HepG2 (cell line): Measurements from ENCODE around the gene DUS2. TPM values are rescaled to one million over a fixed set of nuclear protein-coding genes. Genes with fewer than 3 reads are reported as not detected.

Source experiments
- AGO1 ChIP-seq: fragments of 200-400 bp; formaldehyde crosslinking; IDR thresholded peaks from 2 replicates; pipeline ENCODE4 v1.6.1; 2017; ENCODE audit warnings: mild to moderate bottlenecking, low read depth, low read length, moderate library complexity; ENCODE audit not compliant: poor library complexity, severe bottlenecking
- AKAP8 ChIP-seq: sonication (generic); formaldehyde crosslinking; IDR thresholded peaks from 2 replicates; pipeline ENCODE4 v1.5.1; 2020; ENCODE audit warnings: mild to moderate bottlenecking, missing genetic modification reagents
- CENPT ChIP-seq: sonication (generic); formaldehyde crosslinking; IDR thresholded peaks from 2 replicates; pipeline ENCODE4 v1.8.0; 2022; ENCODE audit warnings: low read depth, mild to moderate bottlenecking, moderate library complexity, missing genetic modification reagents
- EP300 ChIP-seq, 3 experiments: sonication (generic) in 1 of 3; formaldehyde crosslinking in 1 of 3; IDR thresholded peaks; 2 replicates each; pipeline versions ENCODE4 v1.5.1 to v1.6.1; 2011 to 2020; ENCODE audit warnings: low read depth in 2 of 3, low read length in 2 of 3, borderline replicate concordance in 1 of 3, improper control_type of control experiment in 1 of 3, mild to moderate bottlenecking in 1 of 3, missing genetic modification reagents in 1 of 3, moderate library complexity in 1 of 3
- FOXJ3 ChIP-seq: sonication (generic); formaldehyde crosslinking; IDR thresholded peaks from 2 replicates; pipeline ENCODE4 v1.4.0; 2020; ENCODE audit warnings: missing genetic modification reagents, mild to moderate bottlenecking, borderline replicate concordance
- GLI4 ChIP-seq: sonication (generic); formaldehyde crosslinking; IDR thresholded peaks from 2 replicates; pipeline ENCODE4 v1.5.1; 2020; ENCODE audit warnings: missing genetic modification reagents, mild to moderate bottlenecking, moderate library complexity, borderline replicate concordance
- KLF13 ChIP-seq: sonication (generic); formaldehyde crosslinking; IDR thresholded peaks from 2 replicates; pipeline ENCODE4 v1.4.0; 2020; ENCODE audit warnings: mild to moderate bottlenecking, missing genetic modification reagents
- LCORL ChIP-seq, 2 experiments: fragments of 450-650 bp in 1 of 2; sonication (generic) in 1 of 2; formaldehyde crosslinking in 1 of 2; IDR thresholded peaks; 2 replicates each; pipeline versions ENCODE4 v1.5.0 to v1.6.1; 2017 to 2020; ENCODE audit warnings: antibody characterized with exemption in 1 of 2, missing genetic modification reagents in 1 of 2
- MXD4 ChIP-seq: IDR thresholded peaks from 2 replicates; pipeline ENCODE4 v1.6.1; 2016; ENCODE audit warnings: mild to moderate bottlenecking, missing biosample characterization, missing genetic modification reagents
- NPAS2 ChIP-seq: sonication (generic); formaldehyde crosslinking; IDR thresholded peaks from 2 replicates; pipeline ENCODE4 v1.8.0; 2022; ENCODE audit warnings: mild to moderate bottlenecking, missing genetic modification reagents, borderline replicate concordance
- PRPF4 ChIP-seq: fragments of 200-400 bp; formaldehyde crosslinking; IDR thresholded peaks from 2 replicates; pipeline ENCODE4 v1.6.1; 2016; ENCODE audit warnings: low read length, low read depth; ENCODE audit not compliant: poor library complexity, severe bottlenecking
- RAD21 ChIP-seq: fragments of 450-650 bp; formaldehyde crosslinking; IDR thresholded peaks from 2 replicates; pipeline ENCODE4 v1.5.0; 2020; ENCODE audit warnings: mild to moderate bottlenecking
- RFX1 ChIP-seq: fragments of 450-650 bp; IDR thresholded peaks from 2 replicates; pipeline ENCODE4 v1.6.1; 2017
- SP2 ChIP-seq: sonication (generic); formaldehyde crosslinking; IDR thresholded peaks from 2 replicates; pipeline ENCODE4 v1.5.1; 2020; ENCODE audit warnings: mild to moderate bottlenecking, missing genetic modification reagents
- TSC22D2 ChIP-seq: sonication (generic); formaldehyde crosslinking; IDR thresholded peaks from 2 replicates; pipeline ENCODE4 v1.5.1; 2020; ENCODE audit warnings: missing genetic modification reagents, mild to moderate bottlenecking, borderline replicate concordance
- ZNF121 ChIP-seq: sonication (generic); formaldehyde crosslinking; IDR thresholded peaks from 2 replicates; pipeline ENCODE4 v1.5.0; 2020; ENCODE audit warnings: mild to moderate bottlenecking, missing genetic modification reagents
- ZNF33B ChIP-seq: sonication (generic); formaldehyde crosslinking; IDR thresholded peaks from 2 replicates; pipeline ENCODE4 v1.5.1; 2020; ENCODE audit warnings: mild to moderate bottlenecking, missing genetic modification reagents
- ZNF558 ChIP-seq: sonication (generic); formaldehyde crosslinking; IDR thresholded peaks from 2 replicates; pipeline ENCODE4 v1.9.0; 2022; ENCODE audit warnings: mild to moderate bottlenecking, missing genetic modification reagents, borderline replicate concordance
- ZNF660 ChIP-seq: sonication (generic); formaldehyde crosslinking; IDR thresholded peaks from 2 replicates; pipeline ENCODE4 v1.5.1; 2020; ENCODE audit warnings: mild to moderate bottlenecking, low read depth, missing genetic modification reagents, borderline replicate concordance
- ZNF672 ChIP-seq: sonication (generic); formaldehyde crosslinking; IDR thresholded peaks from 2 replicates; pipeline ENCODE4 v1.8.1; 2022; ENCODE audit warnings: missing genetic modification reagents
- ZNF777 ChIP-seq: sonication (generic); formaldehyde crosslinking; IDR thresholded peaks from 2 replicates; pipeline ENCODE4 v1.4.0; 2020; ENCODE audit warnings: missing genetic modification reagents
- ZNF782 ChIP-seq: sonication (generic); formaldehyde crosslinking; IDR thresholded peaks from 2 replicates; pipeline ENCODE4 v1.4.0; 2020; ENCODE audit warnings: missing genetic modification reagents, mild to moderate bottlenecking, borderline replicate concordance
- polyA plus RNA-seq, 8 experiments: library from polyadenylated mRNA; depleted of rRNA in 3 of 8; stranded (reverse) in 7 of 8; unstranded in 1 of 8; fragments of >200 nt; fragmentation: Illumina TruSeq in 4 of 8; extraction: Trizol in 4 of 8; gene quantifications; 2 replicates each; pipeline versions ENCODE4 v1.2.1 to v1.2.3, GENCODE V29; 2011 to 2016; ENCODE audit warnings: low read depth in 4 of 8, missing spikeins in 1 of 8, mixed read lengths in 1 of 8; ENCODE audit not compliant: insufficient read depth in 1 of 8
- total RNA-seq, 5 experiments: library from RNA; depleted of rRNA; stranded (reverse); fragments of >200 nt; fragmentation: Illumina TruSeq; extraction: Trizol; gene quantifications; 2 replicates each; pipeline ENCODE4 v1.2.3, GENCODE V29; 2016; ENCODE audit warnings: low read depth in 1 of 5
- TF ChIP-seq, protein P1 (sequence below): sonication (generic); formaldehyde crosslinking; IDR thresholded peaks from 2 replicates; pipeline ENCODE4 v1.4.0; 2020; ENCODE audit warnings: mild to moderate bottlenecking, missing genetic modification reagents
- TF ChIP-seq, protein P2 (sequence below): sonication (generic); formaldehyde crosslinking; IDR thresholded peaks from 2 replicates; pipeline ENCODE4 v1.8.1; 2022; ENCODE audit warnings: low read depth, mild to moderate bottlenecking, missing genetic modification reagents

Gene DUS2
- total and polyA plus RNA-seq, 2 of the 13 experiments (the other 11 are each of a cell fraction or from before 2014, with no cell fraction given) = 17.8 to 25.1 TPM

DNA sequence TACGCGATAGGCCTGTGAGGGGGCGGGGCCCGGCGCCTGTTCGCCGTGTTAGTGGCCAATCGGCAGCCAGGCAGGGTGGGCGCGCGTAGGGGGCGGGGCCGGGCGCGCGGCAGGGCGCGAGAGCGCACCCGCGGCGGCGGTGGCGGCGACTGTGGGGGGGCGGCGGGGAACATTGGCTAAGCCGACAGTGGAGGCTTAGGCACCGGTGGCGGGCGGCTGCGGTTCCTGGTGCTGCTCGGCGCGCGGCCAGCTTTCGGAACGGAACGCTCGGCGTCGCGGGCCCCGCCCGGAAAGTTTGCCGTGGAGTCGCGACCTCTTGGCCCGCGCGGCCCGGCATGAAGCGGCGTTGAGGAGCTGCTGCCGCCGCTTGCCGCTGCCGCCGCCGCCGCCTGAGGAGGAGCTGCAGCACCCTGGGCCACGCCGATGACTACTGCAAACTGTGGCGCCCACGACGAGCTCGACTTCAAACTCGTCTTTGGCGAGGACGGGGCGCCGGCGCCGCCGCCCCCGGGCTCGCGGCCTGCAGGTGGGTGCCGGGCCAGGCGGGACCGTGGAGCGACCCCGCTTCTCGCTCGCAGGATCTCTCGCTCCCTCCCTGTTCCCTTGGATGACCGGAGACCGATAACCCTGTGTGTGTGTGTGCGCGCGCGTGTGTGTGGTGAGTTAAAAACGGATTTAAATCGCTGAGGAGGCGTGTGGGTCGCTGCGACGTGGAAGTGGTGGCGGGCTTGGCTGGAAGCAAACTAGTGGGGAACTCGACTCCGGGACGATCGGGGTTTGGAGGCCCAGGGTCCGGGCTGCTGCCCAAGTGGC lies 62.4 kb downstream of the DUS2 start, which contains the start of gene NFATC3 (continued):
- TF ChIP-seq ZNF672 (CRISPR knock-in tag) = peak; percentile 24; the same call in 1 of the 2 replicates
- peak; percentile 80 for TF ChIP-seq ZNF121 (CRISPR knock-in tag)
- no peak for TF ChIP-seq FOXJ3 (CRISPR knock-in tag)
- TF ChIP-seq EP300 (IDR thresholded peaks at IDR 0.05; ENCODE audit: low read depth in 2 of 2, low read length in 2 of 2) = peak in 1 of 2 experiments; percentile 6; a peak in 1 of 4 replicates
- TF ChIP-seq EP300 (CRISPR knock-in tag; IDR thresholded peaks at IDR 0.05; ENCODE audit: borderline replicate concordance) = no peak; the same call in 1 of the 2 replicates
- no peak for TF ChIP-seq NPAS2 (CRISPR knock-in tag)
- TF ChIP-seq TSC22D2 (CRISPR knock-in tag) = 0 out of 2 replicates have a peak, but pooled peaks have one; percentile 27
- TF ChIP-seq ZNF782 (CRISPR knock-in tag) = no peak
- no peak for TF ChIP-seq RFX1
- TF ChIP-seq ZNF558 = peak; percentile 84; the same call in 1 of the 2 replicates
- TF ChIP-seq, protein P1, sequence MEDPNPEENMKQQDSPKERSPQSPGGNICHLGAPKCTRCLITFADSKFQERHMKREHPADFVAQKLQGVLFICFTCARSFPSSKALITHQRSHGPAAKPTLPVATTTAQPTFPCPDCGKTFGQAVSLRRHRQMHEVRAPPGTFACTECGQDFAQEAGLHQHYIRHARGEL (CRISPR knock-in tag) = no peak
- no peak for TF ChIP-seq LCORL (IDR thresholded peaks at IDR 0.05)
- TF ChIP-seq LCORL (CRISPR knock-in tag; IDR thresholded peaks at IDR 0.05) = no peak
- no peak for TF ChIP-seq PRPF4
- no peak for TF ChIP-seq ZNF777 (CRISPR knock-in tag)
- no peak for TF ChIP-seq ZNF660
- TF ChIP-seq ZNF33B (CRISPR knock-in tag) = no peak
- peak; percentile 20; the same call in 1 of the 2 replicates for TF ChIP-seq SP2 (CRISPR knock-in tag)
- TF ChIP-seq MXD4 (CRISPR knock-in tag) = peak; percentile 62; the same call in 1 of the 2 replicates
- peak; percentile 53; the same call in 1 of the 2 replicates for TF ChIP-seq AKAP8 (CRISPR knock-in tag)
- TF ChIP-seq CENPT (CRISPR knock-in tag) = no peak
- TF ChIP-seq AGO1 = no peak
- peak; percentile 91; the same call in 1 of the 2 replicates for TF ChIP-seq GLI4
- TF ChIP-seq RAD21 (CRISPR knock-in tag) = peak; percentile 70
- TF ChIP-seq, protein P2, sequence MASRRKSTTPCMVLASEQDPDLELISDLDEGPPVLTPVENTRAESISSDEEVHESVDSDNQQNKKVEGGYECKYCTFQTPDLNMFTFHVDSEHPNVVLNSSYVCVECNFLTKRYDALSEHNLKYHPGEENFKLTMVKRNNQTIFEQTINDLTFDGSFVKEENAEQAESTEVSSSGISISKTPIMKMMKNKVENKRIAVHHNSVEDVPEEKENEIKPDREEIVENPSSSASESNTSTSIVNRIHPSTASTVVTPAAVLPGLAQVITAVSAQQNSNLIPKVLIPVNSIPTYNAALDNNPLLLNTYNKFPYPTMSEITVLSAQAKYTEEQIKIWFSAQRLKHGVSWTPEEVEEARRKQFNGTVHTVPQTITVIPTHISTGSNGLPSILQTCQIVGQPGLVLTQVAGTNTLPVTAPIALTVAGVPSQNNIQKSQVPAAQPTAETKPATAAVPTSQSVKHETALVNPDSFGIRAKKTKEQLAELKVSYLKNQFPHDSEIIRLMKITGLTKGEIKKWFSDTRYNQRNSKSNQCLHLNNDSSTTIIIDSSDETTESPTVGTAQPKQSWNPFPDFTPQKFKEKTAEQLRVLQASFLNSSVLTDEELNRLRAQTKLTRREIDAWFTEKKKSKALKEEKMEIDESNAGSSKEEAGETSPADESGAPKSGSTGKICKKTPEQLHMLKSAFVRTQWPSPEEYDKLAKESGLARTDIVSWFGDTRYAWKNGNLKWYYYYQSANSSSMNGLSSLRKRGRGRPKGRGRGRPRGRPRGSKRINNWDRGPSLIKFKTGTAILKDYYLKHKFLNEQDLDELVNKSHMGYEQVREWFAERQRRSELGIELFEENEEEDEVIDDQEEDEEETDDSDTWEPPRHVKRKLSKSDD (CRISPR knock-in tag) = no peak
- TF ChIP-seq KLF13 = no peak
